DOHH2 (cell line): Measurements from ENCODE around the gene LRRC51.
"Not testable (repeated sequence)": the region's sequence is repeated elsewhere in the genome, so short reads cannot be mapped to it uniquely, and the experiment has no call there.

Experiments used
- EZH2phosphoT487 ChIP-seq: fragments of 200-600 bp; sonication (generic); IDR thresholded peaks from 2 replicates; pipeline ENCODE4 v1.6.1; 2017; ENCODE audit warnings: borderline replicate concordance, mild to moderate bottlenecking, antibody characterized with exemption, low read length, moderate library complexity, mixed read lengths
- TF ChIP-seq, protein P1 (sequence below): fragments of 200-600 bp; sonication (generic); IDR thresholded peaks from one replicate; pipeline ENCODE4 v1.5.1; 2014; ENCODE audit warnings: antibody characterized with exemption, mild to moderate bottlenecking, low read depth, low read length; ENCODE audit not compliant: poor library complexity, severe bottlenecking

DNA sequence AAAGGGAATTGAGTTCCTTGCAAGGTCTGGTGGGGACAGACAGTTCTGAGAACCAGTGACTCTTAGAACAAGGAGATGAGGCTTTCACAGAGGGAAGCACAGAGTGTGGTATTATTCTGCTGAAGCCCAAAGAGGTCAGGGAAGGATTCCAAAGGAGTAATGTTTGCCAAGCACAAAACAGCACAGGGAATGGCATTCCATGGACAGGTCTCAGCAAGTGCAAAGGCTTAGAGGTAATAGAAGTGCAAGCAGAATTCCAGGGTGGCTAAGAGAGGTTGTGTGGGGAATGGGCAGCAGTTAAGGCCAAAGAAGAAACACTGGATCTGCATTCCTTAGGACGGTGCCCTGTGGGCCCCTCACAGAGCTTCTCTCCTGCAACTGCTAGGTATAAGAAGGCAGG lies 61.4 kb downstream of the LRRC51 start:
- TF ChIP-seq, protein P1, sequence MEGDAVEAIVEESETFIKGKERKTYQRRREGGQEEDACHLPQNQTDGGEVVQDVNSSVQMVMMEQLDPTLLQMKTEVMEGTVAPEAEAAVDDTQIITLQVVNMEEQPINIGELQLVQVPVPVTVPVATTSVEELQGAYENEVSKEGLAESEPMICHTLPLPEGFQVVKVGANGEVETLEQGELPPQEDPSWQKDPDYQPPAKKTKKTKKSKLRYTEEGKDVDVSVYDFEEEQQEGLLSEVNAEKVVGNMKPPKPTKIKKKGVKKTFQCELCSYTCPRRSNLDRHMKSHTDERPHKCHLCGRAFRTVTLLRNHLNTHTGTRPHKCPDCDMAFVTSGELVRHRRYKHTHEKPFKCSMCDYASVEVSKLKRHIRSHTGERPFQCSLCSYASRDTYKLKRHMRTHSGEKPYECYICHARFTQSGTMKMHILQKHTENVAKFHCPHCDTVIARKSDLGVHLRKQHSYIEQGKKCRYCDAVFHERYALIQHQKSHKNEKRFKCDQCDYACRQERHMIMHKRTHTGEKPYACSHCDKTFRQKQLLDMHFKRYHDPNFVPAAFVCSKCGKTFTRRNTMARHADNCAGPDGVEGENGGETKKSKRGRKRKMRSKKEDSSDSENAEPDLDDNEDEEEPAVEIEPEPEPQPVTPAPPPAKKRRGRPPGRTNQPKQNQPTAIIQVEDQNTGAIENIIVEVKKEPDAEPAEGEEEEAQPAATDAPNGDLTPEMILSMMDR, result not testable (repeated sequence)
- not testable (repeated sequence) for TF ChIP-seq EZH2phosphoT487
